Measurements from ENCODE around the gene ATF4.
A peak's percentile ranks its signal among the peaks of the same experiment; 100 is the strongest.

Gene ATF4

GRCh38 chr22:39478441-39478850, 41.9 kb upstream of the ATF4 start (continued):
- TF ChIP-seq, protein P1, sequence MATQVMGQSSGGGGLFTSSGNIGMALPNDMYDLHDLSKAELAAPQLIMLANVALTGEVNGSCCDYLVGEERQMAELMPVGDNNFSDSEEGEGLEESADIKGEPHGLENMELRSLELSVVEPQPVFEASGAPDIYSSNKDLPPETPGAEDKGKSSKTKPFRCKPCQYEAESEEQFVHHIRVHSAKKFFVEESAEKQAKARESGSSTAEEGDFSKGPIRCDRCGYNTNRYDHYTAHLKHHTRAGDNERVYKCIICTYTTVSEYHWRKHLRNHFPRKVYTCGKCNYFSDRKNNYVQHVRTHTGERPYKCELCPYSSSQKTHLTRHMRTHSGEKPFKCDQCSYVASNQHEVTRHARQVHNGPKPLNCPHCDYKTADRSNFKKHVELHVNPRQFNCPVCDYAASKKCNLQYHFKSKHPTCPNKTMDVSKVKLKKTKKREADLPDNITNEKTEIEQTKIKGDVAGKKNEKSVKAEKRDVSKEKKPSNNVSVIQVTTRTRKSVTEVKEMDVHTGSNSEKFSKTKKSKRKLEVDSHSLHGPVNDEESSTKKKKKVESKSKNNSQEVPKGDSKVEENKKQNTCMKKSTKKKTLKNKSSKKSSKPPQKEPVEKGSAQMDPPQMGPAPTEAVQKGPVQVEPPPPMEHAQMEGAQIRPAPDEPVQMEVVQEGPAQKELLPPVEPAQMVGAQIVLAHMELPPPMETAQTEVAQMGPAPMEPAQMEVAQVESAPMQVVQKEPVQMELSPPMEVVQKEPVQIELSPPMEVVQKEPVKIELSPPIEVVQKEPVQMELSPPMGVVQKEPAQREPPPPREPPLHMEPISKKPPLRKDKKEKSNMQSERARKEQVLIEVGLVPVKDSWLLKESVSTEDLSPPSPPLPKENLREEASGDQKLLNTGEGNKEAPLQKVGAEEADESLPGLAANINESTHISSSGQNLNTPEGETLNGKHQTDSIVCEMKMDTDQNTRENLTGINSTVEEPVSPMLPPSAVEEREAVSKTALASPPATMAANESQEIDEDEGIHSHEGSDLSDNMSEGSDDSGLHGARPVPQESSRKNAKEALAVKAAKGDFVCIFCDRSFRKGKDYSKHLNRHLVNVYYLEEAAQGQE (tag by site-specific recombination; IDR thresholded peaks at IDR 0.05), result peak; percentile 96
- no peak for TF ChIP-seq TCF7L2 (IDR thresholded peaks at IDR 0.05; ENCODE audit: borderline replicate concordance, low read depth, low read length)
- TF ChIP-seq ZFP41 (tag by site-specific recombination; IDR thresholded peaks at IDR 0.05; ENCODE audit: borderline replicate concordance), result no peak

DNA sequence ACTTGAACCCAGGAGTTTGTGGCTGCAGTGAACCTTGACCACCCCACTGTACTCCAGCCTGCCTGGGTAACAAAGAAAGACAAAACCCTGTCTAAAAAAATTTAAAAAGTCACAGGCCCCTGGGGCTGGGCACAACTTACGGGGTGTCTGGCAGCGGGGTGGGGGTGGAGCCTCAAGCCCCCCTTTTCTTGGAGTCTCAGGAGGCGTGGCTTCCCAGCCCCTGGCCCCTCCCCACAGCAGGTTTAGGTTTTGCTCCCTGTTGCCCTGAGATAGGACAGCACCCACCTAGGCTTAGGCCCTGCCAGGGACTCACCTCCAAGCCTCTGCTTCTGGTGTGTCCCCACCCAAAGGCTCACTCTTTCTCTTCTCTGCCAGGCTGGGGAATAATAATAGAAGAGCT, 41.1 kb upstream of the ATF4 start:
- Histone ChIP-seq H3K4me3 (ENCODE audit: low read depth, low read length) (no peak overlapping the region), H3K36me3 (ENCODE audit: control insufficient read depth in 2 of 2, insufficient read depth in 1 of 2, low read length in 2 of 2) (peaks cover 0 to 6% of the 10 kb centered on the region in 2 experiments; a peak in 1 of 3 replicates), H3K27ac (ENCODE audit: extremely low read depth, low read depth, low read length) (no peak overlapping the region), H3K4me1 (ENCODE audit: control insufficient read depth, insufficient read depth, low read length) (no peaks in the 10 kb centered on the region), H3K9me3 (ENCODE audit: control insufficient read depth, insufficient read depth, low read depth, low read length) (no peaks in the 10 kb centered on the region)
- no peak for TF ChIP-seq ZSCAN5A (tag by site-specific recombination; IDR thresholded peaks at IDR 0.05)
- TF ChIP-seq ZNF513 (tag by site-specific recombination; IDR thresholded peaks at IDR 0.05), result no peak
- no peak for TF ChIP-seq ZNF76 (tag by site-specific recombination; IDR thresholded peaks at IDR 0.05; ENCODE audit: borderline replicate concordance, low read depth)
- TF ChIP-seq ZBTB44 (tag by site-specific recombination; IDR thresholded peaks at IDR 0.05), result no peak
- TF ChIP-seq ZNF366 (tag by site-specific recombination; conservative IDR thresholded peaks at IDR 0.05), result no peak
- no peak for TF ChIP-seq ZEB2 (tag by site-specific recombination; IDR thresholded peaks at IDR 0.05)
- no peak for TF ChIP-seq ZNF777 (tag by site-specific recombination; IDR thresholded peaks at IDR 0.05; ENCODE audit: borderline replicate concordance)
- no peak for TF ChIP-seq ZNF292 (tag by site-specific recombination; IDR thresholded peaks at IDR 0.05; ENCODE audit: borderline replicate concordance, low read depth)
- TF ChIP-seq ZNF624 (tag by site-specific recombination; IDR thresholded peaks at IDR 0.05), result no peak
- TF ChIP-seq ZNF416 (tag by site-specific recombination; IDR thresholded peaks at IDR 0.05), result no peak
- TF ChIP-seq ZNF239 (tag by site-specific recombination; IDR thresholded peaks at IDR 0.05), result no peak
- POLR2A ChIA-PET, result interaction anchor here (1.3 to 1.8 kb wide), 3 partner anchors 11 to 41 kb away, joined by 4 to 8 read pairs (median 5); partner anchors contain the start of genes ATF4 and MIEF1
- CTCF ChIA-PET, result interaction anchor here (1.1 to 3.3 kb wide), 5 partner anchors 8 to 148 kb away, joined by 3 to 17 read pairs (median 5); no protein-coding TSS in a partner anchor

DNA sequence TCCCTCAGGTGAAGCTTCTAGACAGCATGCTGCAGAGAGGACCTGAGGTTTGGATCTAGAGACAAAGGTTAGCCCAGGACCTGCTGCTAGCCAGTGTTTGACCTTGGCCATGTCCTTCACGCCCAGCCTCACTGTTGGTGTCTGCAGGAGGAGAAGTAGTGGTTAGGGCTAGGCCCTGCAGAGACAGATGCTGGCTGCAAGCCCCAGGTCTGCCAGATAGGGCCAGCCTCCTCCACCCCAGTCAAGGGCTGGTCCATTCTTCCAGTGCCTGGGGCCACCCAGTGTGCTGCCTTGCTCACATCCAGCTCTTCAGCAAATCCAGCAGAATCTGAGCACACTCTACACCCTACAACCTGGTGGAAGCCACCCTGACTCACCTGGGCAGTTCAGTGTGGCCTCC, 39.8 kb upstream of the ATF4 start:
- no peak overlapping the region for H3K27ac ChIP-seq (ENCODE audit: extremely low read depth, low read depth, low read length)
- ChIA-PET POLR2A (interaction anchor here (1.5 to 1.8 kb wide), 2 partner anchors 22 to 40 kb away, joined by 5 to 8 read pairs; partner anchors contain the start of genes ATF4 and MIEF1), CTCF (interaction anchor here (0.6 to 3.3 kb wide), 4 partner anchors 9 to 713 kb away, joined by 3 to 17 read pairs (median 4); no protein-coding TSS in a partner anchor)
- TF ChIP-seq, protein P2, sequence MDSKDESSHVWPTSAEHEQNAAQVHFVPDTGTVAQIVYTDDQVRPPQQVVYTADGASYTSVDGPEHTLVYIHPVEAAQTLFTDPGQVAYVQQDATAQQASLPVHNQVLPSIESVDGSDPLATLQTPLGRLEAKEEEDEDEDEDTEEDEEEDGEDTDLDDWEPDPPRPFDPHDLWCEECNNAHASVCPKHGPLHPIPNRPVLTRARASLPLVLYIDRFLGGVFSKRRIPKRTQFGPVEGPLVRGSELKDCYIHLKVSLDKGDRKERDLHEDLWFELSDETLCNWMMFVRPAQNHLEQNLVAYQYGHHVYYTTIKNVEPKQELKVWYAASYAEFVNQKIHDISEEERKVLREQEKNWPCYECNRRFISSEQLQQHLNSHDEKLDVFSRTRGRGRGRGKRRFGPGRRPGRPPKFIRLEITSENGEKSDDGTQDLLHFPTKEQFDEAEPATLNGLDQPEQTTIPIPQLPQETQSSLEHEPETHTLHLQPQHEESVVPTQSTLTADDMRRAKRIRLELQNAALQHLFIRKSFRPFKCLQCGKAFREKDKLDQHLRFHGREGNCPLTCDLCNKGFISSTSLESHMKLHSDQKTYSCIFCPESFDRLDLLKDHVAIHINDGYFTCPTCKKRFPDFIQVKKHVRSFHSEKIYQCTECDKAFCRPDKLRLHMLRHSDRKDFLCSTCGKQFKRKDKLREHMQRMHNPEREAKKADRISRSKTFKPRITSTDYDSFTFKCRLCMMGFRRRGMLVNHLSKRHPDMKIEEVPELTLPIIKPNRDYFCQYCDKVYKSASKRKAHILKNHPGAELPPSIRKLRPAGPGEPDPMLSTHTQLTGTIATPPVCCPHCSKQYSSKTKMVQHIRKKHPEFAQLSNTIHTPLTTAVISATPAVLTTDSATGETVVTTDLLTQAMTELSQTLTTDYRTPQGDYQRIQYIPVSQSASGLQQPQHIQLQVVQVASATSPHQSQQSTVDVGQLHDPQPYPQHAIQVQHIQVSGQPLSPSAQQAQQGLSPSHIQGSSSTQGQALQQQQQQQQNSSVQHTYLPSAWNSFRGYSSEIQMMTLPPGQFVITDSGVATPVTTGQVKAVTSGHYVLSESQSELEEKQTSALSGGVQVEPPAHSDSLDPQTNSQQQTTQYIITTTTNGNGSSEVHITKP (tag by site-specific recombination; IDR thresholded peaks at IDR 0.05), result peak; percentile 49; the same call in 1 of the 2 replicates
- TF ChIP-seq ZNF302 (tag by site-specific recombination; IDR thresholded peaks at IDR 0.05; ENCODE audit: low read depth), result no peak
- H3K4me1 ChIP-seq (ENCODE audit: control insufficient read depth, insufficient read depth, low read length), result no peaks in the 10 kb centered on the region
- peaks cover 0 to 6% of the 10 kb centered on the region in 2 experiments; a peak in 1 of 3 replicates for H3K36me3 ChIP-seq (ENCODE audit: control insufficient read depth in 2 of 2, insufficient read depth in 1 of 2, low read length in 2 of 2)
- H3K9me3 ChIP-seq (ENCODE audit: control insufficient read depth, insufficient read depth, low read depth, low read length), result no peaks in the 10 kb centered on the region
- H3K4me3 ChIP-seq (ENCODE audit: low read depth, low read length), result no peak overlapping the region
